ENCODE measurements around the gene PRDM15. TPM values are rescaled to one million over a fixed set of nuclear protein-coding genes. Genes with fewer than 3 reads are reported as not detected.

The PRDM15 gene
- total RNA-seq, 4 donors from 2014 or later, result 5.3 to 20.8 (median 13.6) TPM

DNA sequence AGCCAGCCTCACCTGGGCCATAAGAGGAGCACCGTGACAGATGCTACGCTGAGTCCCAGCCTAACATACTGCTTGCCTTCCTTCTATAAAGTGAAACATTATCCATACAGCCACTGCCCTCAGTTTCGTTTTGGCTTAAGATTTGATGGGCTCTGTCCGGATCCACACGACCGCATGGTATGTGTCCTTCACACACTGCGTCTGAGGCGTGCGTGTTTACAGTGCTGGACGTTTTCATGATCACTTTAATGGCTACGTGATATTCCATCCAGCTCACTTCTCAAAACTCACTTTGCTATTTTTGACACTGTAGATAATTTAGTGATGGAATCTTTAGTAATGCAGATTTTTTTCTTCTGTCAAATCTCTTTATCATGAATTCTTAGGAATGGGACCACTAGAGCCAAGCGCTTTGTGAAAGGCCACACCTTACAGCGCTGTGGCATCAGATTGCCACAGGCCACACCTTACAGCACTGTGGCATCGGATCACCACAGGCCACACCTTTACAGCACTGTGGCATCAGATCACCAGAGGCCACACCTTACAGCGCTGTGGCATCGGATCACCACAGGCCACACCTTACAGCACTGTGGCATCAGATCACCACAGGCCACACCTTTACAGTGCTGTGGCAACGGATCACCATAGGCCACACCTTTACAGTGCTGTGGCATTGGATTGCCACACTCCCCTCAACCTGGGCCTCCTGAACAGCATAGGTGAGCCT, 47.1 kb downstream of the PRDM15 start:
- DNase-seq (ENCODE audit: low spot score) (no peak), ATAC-seq (ENCODE audit: low FRiP score) (no peak)
- TF ChIP-seq, protein P1, sequence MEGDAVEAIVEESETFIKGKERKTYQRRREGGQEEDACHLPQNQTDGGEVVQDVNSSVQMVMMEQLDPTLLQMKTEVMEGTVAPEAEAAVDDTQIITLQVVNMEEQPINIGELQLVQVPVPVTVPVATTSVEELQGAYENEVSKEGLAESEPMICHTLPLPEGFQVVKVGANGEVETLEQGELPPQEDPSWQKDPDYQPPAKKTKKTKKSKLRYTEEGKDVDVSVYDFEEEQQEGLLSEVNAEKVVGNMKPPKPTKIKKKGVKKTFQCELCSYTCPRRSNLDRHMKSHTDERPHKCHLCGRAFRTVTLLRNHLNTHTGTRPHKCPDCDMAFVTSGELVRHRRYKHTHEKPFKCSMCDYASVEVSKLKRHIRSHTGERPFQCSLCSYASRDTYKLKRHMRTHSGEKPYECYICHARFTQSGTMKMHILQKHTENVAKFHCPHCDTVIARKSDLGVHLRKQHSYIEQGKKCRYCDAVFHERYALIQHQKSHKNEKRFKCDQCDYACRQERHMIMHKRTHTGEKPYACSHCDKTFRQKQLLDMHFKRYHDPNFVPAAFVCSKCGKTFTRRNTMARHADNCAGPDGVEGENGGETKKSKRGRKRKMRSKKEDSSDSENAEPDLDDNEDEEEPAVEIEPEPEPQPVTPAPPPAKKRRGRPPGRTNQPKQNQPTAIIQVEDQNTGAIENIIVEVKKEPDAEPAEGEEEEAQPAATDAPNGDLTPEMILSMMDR (IDR thresholded peaks at IDR 0.05), result no peak

DNA sequence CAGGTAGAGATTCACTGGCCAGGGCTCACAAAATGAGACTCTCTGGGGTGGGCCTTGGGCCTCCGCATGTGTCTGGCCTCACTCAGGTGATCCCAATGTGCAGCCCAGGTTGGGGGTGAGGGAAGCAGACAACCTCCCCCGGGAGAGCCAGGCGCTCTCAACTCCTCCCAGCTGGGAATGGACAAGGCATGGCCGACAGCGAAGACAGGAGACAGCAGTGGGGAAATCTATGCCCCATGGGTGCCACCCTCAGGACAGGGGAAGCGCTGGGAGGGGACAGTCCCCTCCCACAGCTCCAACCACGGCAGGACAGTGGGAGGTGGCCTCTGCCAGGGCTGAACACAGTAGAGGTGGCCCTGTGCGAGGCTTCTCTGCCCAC, 47.7 kb downstream of the PRDM15 start:
- DNase-seq (ENCODE audit: low spot score) (no peak), ATAC-seq (ENCODE audit: low FRiP score) (no peak)

DNA sequence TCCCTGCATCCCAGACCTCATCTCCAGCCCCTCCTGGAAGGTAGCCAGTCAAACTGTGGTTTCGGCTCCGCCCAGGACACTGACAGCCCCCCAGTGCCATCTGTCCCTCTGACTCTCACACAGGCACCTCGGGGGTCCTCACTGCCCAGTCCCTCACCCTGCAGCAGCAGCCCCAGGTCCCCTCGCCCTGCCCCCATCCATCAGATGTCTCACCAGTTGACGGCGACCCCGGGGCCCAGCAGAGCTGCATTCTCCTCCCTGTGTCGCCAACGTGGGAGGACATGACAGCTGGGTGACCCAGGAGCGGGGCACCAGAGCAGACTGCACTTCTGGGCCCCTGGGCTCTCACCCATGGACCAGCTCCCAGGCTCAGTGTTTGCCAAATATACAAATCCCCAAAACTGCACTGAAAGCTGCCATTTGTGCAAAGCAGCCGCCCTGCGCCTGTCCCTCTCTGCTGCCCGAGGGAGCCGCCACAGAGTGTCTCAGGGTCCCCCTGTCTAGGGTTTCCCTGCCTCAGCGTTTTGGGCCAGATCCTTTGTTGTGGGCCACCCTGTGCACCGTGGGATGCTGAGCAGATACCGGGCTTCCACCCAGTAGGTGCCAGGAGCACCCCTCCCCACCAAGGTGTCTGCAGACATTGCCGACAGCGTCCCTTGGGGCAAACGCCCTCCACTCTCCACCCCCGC, 48.2 kb downstream of the PRDM15 start:
- DNase-seq (ENCODE audit: low spot score), result no peak
- TF ChIP-seq, protein P1 (IDR thresholded peaks at IDR 0.05), result no peak
- no peak for ATAC-seq (ENCODE audit: low FRiP score)

More for the DNA sequence above, 47.7 kb downstream of the PRDM15 start:
- TF ChIP-seq, protein P1 (IDR thresholded peaks at IDR 0.05), result no peak

DNA sequence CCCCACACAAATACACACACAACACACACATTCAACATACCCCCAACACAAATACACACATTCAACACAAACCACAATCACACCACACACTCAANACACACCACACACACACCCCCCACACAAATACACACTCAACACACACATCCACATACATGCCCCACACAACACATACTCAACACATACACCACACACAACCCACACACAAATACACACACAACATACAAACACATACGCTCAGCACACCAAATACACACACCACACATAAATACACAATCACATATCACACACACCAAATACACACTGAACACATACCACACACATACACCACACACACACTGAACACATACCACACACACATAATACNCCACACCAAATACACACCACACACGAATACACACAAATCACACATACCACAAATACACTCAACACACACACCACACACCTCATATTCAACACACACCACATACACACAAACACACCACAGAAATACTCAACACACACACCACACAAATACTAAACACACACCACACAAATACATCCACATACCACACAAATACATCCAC, 48.9 kb downstream of the PRDM15 start:
- TF ChIP-seq, protein P1 (IDR thresholded peaks at IDR 0.05), result no peak
- ATAC-seq (ENCODE audit: low FRiP score), result no peak
- no peak for DNase-seq (ENCODE audit: low spot score)

DNA sequence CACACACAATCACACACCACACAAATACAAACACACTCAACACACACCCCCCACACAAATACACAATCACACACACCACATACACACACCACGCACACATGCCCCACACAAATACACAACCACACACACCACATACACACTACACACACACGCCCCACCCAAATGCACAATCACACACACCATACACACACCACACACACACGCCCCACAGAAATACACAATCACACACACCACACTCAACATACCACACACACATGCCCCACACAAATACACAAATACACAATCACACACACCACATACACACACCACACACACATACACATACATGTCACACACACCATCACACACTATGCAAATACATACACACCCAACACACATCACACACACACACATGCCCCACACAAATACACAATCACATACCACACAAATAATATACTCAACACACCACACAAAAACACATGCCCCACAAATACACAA, 50.2 kb downstream of the PRDM15 start:
- TF ChIP-seq, protein P1 (IDR thresholded peaks at IDR 0.05), result no peak
- DNase-seq (ENCODE audit: low spot score) (no peak), ATAC-seq (ENCODE audit: low FRiP score) (no peak)

DNA sequence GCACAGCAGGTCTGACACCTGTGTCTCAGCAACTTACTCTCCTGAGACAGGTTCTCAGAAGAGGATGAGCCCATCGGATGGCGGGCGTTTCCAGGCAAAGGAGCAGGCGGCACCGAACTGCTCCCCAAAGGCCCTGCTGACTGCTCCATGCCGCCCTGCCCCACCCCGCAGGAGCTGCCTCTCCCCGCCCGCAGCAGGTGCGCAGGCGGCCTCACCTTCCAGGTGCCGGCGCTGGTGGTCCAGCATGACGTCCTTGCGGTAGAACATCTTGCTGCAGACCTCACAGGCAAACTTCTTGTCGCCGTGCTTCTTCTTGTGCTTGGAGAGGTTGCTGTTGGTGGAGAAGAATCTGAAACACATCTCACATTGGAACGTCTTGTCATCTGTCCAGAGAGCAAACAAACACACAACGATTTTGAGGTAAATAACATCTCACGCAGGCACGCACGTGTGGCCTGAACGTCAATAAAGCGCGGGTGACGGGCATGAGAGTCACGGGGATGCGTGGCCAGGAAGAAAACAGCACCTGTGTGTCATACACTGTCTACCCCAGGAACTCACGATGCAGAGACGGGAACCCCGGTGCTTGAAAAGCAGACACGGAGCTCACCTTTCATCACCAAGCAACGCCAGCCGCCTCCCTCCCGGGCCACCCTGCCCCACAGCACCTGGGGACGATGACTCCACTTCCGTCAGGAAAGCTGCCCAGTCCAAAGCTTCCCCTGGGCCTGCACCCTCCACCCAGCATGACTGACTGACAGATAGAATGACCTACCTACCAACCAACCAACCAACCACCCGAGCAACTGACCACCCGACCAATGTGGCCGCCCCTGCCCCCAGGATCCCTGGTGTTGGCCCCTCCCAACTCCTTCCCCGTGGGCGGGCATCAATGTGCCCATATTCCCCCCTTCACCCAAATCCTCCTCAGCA, 50.9 kb downstream of the PRDM15 start:
- ATAC-seq (ENCODE audit: low FRiP score) (no peak), DNase-seq (ENCODE audit: low spot score) (no peak)
- TF ChIP-seq, protein P1 (IDR thresholded peaks at IDR 0.05), result no peak
